Nephron progenitor cell (in vitro differentiated cells): Measurements from ENCODE around the gene SCRG1.

Experiments used
- DNase-seq: peaks from one replicate; pipeline ENCODE4 v3.0.0; 2021
- H3K27ac Mint-ChIP-seq: 2 replicates; pipeline ENCODE4 v1.8.0; 2021; ENCODE audit warnings: mild to moderate bottlenecking, moderate library complexity, mixed read lengths
- H3K27me3 Mint-ChIP-seq: 2 replicates; pipeline ENCODE4 v1.8.0; 2021; ENCODE audit warnings: mild to moderate bottlenecking, low read depth, mixed read lengths; ENCODE audit not compliant: poor library complexity
- H3K36me3 Mint-ChIP-seq: 2 replicates; pipeline ENCODE4 v1.8.0; 2021; ENCODE audit warnings: low read depth, mixed read lengths
- H3K4me1 Mint-ChIP-seq: 2 replicates; pipeline ENCODE4 v1.8.0; 2021; ENCODE audit warnings: mixed read lengths
- H3K4me3 Mint-ChIP-seq: 2 replicates; pipeline ENCODE4 v1.8.0; 2021; ENCODE audit warnings: mild to moderate bottlenecking, moderate library complexity, mixed read lengths
- H3K9me3 Mint-ChIP-seq: 2 replicates; pipeline ENCODE4 v1.8.0; 2021; ENCODE audit warnings: mild to moderate bottlenecking, moderate library complexity, mixed read lengths
- TF ChIP-seq, protein P1 (sequence below): fragments of 200-600 bp; sonication (generic); IDR thresholded peaks from 2 replicates; pipeline ENCODE4 v1.5.0; 2021; ENCODE audit warnings: antibody characterized with exemption

SCRG1 gene

DNA sequence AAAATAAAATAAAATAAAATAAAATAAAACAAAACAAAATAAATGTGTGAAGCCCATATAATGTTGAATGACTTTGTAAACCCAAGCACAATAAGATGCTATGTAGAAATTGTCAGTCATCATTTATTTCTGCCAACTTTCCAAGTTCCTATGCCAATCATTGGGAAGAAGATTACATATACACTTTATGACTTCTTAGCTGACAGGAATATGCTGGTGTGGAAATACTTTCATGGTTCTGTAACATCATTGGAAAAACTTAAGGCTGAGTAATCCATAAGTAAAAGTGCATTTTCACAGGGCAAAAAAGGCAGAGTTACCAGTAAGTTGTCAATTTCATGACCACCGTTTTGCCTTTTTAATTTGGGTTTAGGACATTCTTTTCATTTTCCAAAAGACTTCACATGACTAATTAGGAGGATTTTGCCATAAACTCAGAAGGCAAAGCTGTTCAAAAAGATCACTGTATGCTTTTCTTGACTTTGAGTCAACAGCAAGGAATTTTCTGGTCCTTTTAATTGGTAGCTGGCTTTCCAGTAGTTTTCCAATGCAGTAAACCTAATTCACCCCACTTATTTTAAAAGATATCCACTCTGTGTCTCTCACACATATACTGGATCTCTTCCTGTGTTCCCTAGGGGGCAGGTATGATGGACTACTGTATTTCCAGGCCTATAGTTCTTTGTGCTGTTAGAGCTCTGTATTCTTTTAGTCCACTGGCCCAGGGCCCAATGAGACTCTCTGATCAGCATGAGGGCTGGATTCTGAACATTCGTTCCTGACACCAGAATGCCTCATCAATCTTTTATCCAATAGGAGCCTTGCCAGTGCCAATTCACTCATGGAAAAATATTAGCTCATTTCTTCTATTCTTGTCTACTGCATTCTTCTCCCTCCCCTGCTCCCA lies 26.2 kb upstream of the SCRG1 start:
- Mint-ChIP-seq H3K9me3 (peaks cover 3% of the 10 kb centered on the region), H3K36me3 (peaks cover 1% of the 10 kb centered on the region), H3K4me3 (no peak overlapping the region), H3K27ac (no peak overlapping the region), H3K4me1 (no peaks in the 10 kb centered on the region), H3K27me3 (peaks cover 3% of the 10 kb centered on the region)
- no peak for DNase-seq
- TF ChIP-seq, protein P1, sequence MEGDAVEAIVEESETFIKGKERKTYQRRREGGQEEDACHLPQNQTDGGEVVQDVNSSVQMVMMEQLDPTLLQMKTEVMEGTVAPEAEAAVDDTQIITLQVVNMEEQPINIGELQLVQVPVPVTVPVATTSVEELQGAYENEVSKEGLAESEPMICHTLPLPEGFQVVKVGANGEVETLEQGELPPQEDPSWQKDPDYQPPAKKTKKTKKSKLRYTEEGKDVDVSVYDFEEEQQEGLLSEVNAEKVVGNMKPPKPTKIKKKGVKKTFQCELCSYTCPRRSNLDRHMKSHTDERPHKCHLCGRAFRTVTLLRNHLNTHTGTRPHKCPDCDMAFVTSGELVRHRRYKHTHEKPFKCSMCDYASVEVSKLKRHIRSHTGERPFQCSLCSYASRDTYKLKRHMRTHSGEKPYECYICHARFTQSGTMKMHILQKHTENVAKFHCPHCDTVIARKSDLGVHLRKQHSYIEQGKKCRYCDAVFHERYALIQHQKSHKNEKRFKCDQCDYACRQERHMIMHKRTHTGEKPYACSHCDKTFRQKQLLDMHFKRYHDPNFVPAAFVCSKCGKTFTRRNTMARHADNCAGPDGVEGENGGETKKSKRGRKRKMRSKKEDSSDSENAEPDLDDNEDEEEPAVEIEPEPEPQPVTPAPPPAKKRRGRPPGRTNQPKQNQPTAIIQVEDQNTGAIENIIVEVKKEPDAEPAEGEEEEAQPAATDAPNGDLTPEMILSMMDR, result no peak

DNA sequence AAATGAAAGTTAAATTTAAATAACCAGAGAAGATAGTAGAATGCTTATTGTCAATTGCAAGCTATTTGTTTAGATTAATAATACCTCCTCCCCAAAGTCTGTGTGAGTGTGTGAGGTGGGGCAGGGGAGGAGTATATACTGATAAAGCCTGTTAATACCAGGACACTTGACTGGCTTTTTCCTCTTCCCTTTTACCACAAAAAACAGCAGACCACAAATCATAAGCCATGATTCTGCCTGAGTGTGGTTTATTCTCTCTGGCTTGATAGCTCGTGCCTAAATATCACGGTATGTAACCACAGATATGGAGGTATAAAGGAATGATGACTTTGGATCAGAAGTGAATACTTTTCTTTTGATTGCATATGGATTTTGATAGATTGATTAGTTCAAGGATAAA lies 21.9 kb upstream of the SCRG1 start:
- H3K36me3 Mint-ChIP-seq, result no peaks in the 10 kb centered on the region
- TF ChIP-seq, protein P1, result no peak
- peaks cover 3% of the 10 kb centered on the region for H3K9me3 Mint-ChIP-seq
- H3K4me3 Mint-ChIP-seq, result no peak overlapping the region
- H3K4me1 Mint-ChIP-seq, result no peaks in the 10 kb centered on the region
- no peak overlapping the region for H3K27ac Mint-ChIP-seq
- DNase-seq, result no peak
- H3K27me3 Mint-ChIP-seq, result peaks cover 7% of the 10 kb centered on the region

DNA sequence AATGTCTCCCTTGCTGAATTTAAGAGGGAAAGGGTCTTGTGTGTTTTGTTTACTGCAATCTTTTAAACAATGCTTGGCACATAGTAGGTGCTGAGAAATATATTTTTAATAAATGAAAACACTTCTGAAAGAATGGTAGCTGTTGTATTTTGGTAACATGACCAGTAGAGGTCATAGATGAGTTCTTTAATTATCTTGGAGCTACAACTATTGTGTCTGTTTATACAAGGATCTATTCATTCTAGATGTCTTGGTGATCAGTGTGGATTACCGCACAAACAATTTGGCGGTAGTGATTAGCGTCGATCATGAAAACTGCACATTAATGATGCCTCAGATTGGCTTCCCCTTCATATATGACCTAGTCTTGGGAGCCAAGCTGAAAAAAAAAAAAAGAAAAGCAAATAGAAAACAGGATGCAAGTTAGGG lies 21.4 kb upstream of the SCRG1 start:
- Mint-ChIP-seq H3K27me3 (peaks cover 7% of the 10 kb centered on the region), H3K4me1 (peaks cover 4% of the 10 kb centered on the region), H3K9me3 (peaks cover 3% of the 10 kb centered on the region), H3K36me3 (no peaks in the 10 kb centered on the region), H3K27ac (no peak overlapping the region), H3K4me3 (no peak overlapping the region)
- TF ChIP-seq, protein P1, result peak; percentile 30
- DNase-seq, result no peak

- Mint-ChIP-seq H3K27me3 (peaks cover 7% of the 10 kb centered on the region), H3K9me3 (peaks cover under 1% of the 10 kb centered on the region), H3K36me3 (no peaks in the 10 kb centered on the region), H3K4me3 (no peak overlapping the region), H3K4me1 (peaks cover 11% of the 10 kb centered on the region), H3K27ac (no peak overlapping the region)
- TF ChIP-seq, protein P1, result no peak
- DNase-seq, result no peak
Observed at GRCh38 chr4:173418639-173419038, 19.7 kb upstream of the SCRG1 start.

DNA sequence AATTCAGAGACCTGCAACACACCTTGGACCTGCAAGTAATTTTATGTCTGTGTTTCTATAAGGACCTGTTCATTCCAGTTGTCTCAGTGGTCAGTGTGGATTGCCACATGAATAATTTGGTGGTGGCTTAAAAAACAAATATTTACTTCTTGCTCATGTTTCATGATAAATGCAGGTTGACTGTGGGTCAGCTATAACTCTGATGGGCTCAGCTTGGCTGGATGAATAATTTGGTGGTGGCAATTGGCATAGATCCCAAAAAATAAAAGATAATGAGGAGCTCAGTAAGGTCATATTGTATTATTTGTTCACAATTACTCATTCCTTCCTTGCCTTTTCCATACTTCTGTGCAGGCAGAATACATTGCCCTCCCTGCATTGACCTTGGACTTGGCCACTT lies 18.9 kb upstream of the SCRG1 start:
- Mint-ChIP-seq H3K36me3 (no peaks in the 10 kb centered on the region), H3K4me1 (peaks cover 11% of the 10 kb centered on the region), H3K27me3 (peaks cover 7% of the 10 kb centered on the region), H3K9me3 (no peaks in the 10 kb centered on the region), H3K4me3 (no peak overlapping the region), H3K27ac (no peak overlapping the region)
- DNase-seq, result no peak
- TF ChIP-seq, protein P1, result no peak
